ENCODE results near the gene IGSF11. TPM values are rescaled to one million over a fixed set of nuclear protein-coding genes. Genes with fewer than 3 reads are reported as not detected.

IGSF11 gene
- total RNA-seq, 1 experiment from 2014 or later, result not detected

- Histone ChIP-seq H3K4me3 (peak overlapping the region; percentile 70; the same call in 1 of the 2 replicates), H3K79me2 (ENCODE audit: low read depth) (no peaks in the 10 kb centered on the region), H4K20me1 (ENCODE audit: insufficient read depth) (no peaks in the 10 kb centered on the region), H2AFZ (peak overlapping the region; percentile 85), H3K27me3 (ENCODE audit: insufficient read depth, low read depth) (peaks cover 35% of the 10 kb centered on the region), H3F3A (ENCODE audit: insufficient read depth, low read depth) (no peaks in the 10 kb centered on the region), H3K27ac (no peak overlapping the region), H3K9me2 (ENCODE audit: insufficient read depth) (no peaks in the 10 kb centered on the region), H3K36me3 (ENCODE audit: low read depth) (no peaks in the 10 kb centered on the region), H3K4me1 (replicated peaks; ENCODE audit: insufficient read depth) (0 out of 2 replicates have a peak, but pooled peaks cover 4% of the 10 kb centered on the region), H3K9me3 (ENCODE audit: insufficient read depth, low read depth) (no peaks in the 10 kb centered on the region), H3K4me2 (peak overlapping the region; percentile 95)
- intact Hi-C loops (cut with micrococcal nuclease; ENCODE audit: unreplicated experiment), result loop anchor here (1.0 to 2.0 kb wide), 3 partner anchors 149 to 643 kb away; partner anchors contain the start of gene B4GALT4
- POLR2A ChIA-PET (ENCODE audit: unreplicated experiment), result no interaction called here
- TF ChIP-seq CTCF (conservative IDR thresholded peaks at IDR 0.05) (no peak), EZH2 (IDR thresholded peaks at IDR 0.05; ENCODE audit: low read depth) (no peak)
- CTCF ChIA-PET, result interaction anchor here (2.2 kb wide), 1 partner anchor 149 kb away, joined by 12 read pairs; no protein-coding TSS in a partner anchor
- no peak for DNase-seq
- BruUV-seq (replicated peaks), result no TSS peak
Measured at GRCh38 chr3:119033393-119034255, 1.0 kb downstream of the IGSF11 start.

- Histone ChIP-seq H3K4me3 (no peak overlapping the region), H3K4me2 (no peak overlapping the region), H2AFZ (no peak overlapping the region), H3K27ac (no peak overlapping the region), H3K4me1 (replicated peaks; ENCODE audit: insufficient read depth) (no peaks in the 10 kb centered on the region), H3F3A (ENCODE audit: insufficient read depth, low read depth) (no peaks in the 10 kb centered on the region), H4K20me1 (ENCODE audit: insufficient read depth) (no peaks in the 10 kb centered on the region), H3K36me3 (ENCODE audit: low read depth) (no peaks in the 10 kb centered on the region), H3K27me3 (ENCODE audit: insufficient read depth, low read depth) (no peaks in the 10 kb centered on the region), H3K79me2 (ENCODE audit: low read depth) (no peaks in the 10 kb centered on the region), H3K9me2 (ENCODE audit: insufficient read depth) (no peaks in the 10 kb centered on the region), H3K9me3 (ENCODE audit: insufficient read depth, low read depth) (no peaks in the 10 kb centered on the region)
- POLR2A ChIA-PET (ENCODE audit: unreplicated experiment), result no interaction called here
- TF ChIP-seq EZH2 (IDR thresholded peaks at IDR 0.05; ENCODE audit: low read depth) (no peak), CTCF (conservative IDR thresholded peaks at IDR 0.05) (no peak)
- CTCF ChIA-PET, result no interaction called here
- intact Hi-C loops (cut with micrococcal nuclease; ENCODE audit: unreplicated experiment), result no loop called here
- DNase-seq, result no peak
- no TSS peak for BruUV-seq (replicated peaks)
Measured at GRCh38 chr3:119025171-119025795, 9.4 kb downstream of the IGSF11 start.

GRCh38 chr3:119019767-119020518 is 14.7 kb downstream of the IGSF11 start:
- no peaks in the 10 kb centered on the region for H4K20me1 ChIP-seq (ENCODE audit: insufficient read depth)
- TF ChIP-seq EZH2 (IDR thresholded peaks at IDR 0.05; ENCODE audit: low read depth) (no peak), CTCF (conservative IDR thresholded peaks at IDR 0.05) (no peak)
- no peak overlapping the region for H3K27ac ChIP-seq
- no peak for DNase-seq
- H3K36me3 ChIP-seq (ENCODE audit: low read depth), result no peaks in the 10 kb centered on the region
- intact Hi-C loops (cut with micrococcal nuclease; ENCODE audit: unreplicated experiment), result loop anchor here (5.0 kb wide), 1 partner anchor 113 kb away; no protein-coding TSS in a partner anchor
- H3K9me2 ChIP-seq (ENCODE audit: insufficient read depth), result no peaks in the 10 kb centered on the region
- no peak overlapping the region for H2AFZ ChIP-seq
- no peak overlapping the region for H3K4me3 ChIP-seq
- H3K4me2 ChIP-seq, result no peak overlapping the region
- no peaks in the 10 kb centered on the region for H3K9me3 ChIP-seq (ENCODE audit: insufficient read depth, low read depth)
- BruUV-seq (replicated peaks), result no TSS peak
- ChIA-PET POLR2A (ENCODE audit: unreplicated experiment) (no interaction called here), CTCF (no interaction called here)
- no peaks in the 10 kb centered on the region for H3F3A ChIP-seq (ENCODE audit: insufficient read depth, low read depth)
- H3K4me1 ChIP-seq (replicated peaks; ENCODE audit: insufficient read depth), result no peaks in the 10 kb centered on the region
- H3K79me2 ChIP-seq (ENCODE audit: low read depth), result no peaks in the 10 kb centered on the region
- H3K27me3 ChIP-seq (ENCODE audit: insufficient read depth, low read depth), result no peaks in the 10 kb centered on the region

All from PC-9 (cell line).